GM12878 (cell line): ENCODE data around the gene TXLNA. TPM values are rescaled to one million over a fixed set of nuclear protein-coding genes. Genes with fewer than 3 reads are reported as not detected.
A peak's percentile ranks its signal among the peaks of the same experiment; 100 is the strongest.

Experiments used
- ATAC-seq: fragments of 200-7000 bp; cut with Tn5 transposase; 3 replicates; pipeline ENCODE4 v1.9.1; 2020; ENCODE audit warnings: mild to moderate bottlenecking, moderate library complexity
- BruUV-seq: library from RNA; stranded (reverse); fragments of 400-500 nt; replicated peaks from 2 replicates; lab custom pipeline; 2021; lab: Mats Ljungman, UMichigan
- CTCF ChIA-PET: fragments of 300-600 bp; sonication (Branson Sonifier 250); formaldehyde crosslinking; extraction: SDS; loops from one replicate; lab custom pipeline; 2021; ENCODE audit warnings: inconsistent platforms; lab: Yijun Ruan, JAX
- POLR2A ChIA-PET: fragments of 350-600 bp; formaldehyde crosslinking; extraction: SDS; loops from one replicate; lab custom pipeline; 2021; ENCODE audit warnings: inconsistent platforms; lab: Charles Lee
- RAD21 ChIA-PET: fragments of 300-600 bp; sonication (Branson Sonifier 250); formaldehyde crosslinking; loops from one replicate; lab custom pipeline; 2023; ENCODE audit warnings: antibody characterized with exemption; ENCODE audit not compliant: unreplicated experiment; lab: Charles Lee
- SMC1A ChIA-PET: fragments of 300-600 bp; sonication (Branson Sonifier 250); formaldehyde crosslinking; loops from one replicate; lab custom pipeline; 2023; ENCODE audit not compliant: unreplicated experiment, uncharacterized antibody; lab: Charles Lee
- DNase-seq: peaks from one replicate; pipeline ENCODE4 v3.0.0-alpha.2; 2011; ENCODE audit warnings: low read depth, low spot score
- FAIRE-seq: peaks from 3 replicates; lab custom pipeline; 2011; peaks lifted over from hg19 to GRCh38; lab: Jason Lieb, UNC
- H2AFZ ChIP-seq: 2 replicates; pipeline ENCODE4 v1.6.0; 2011; ENCODE audit warnings: low read depth, low read length, control low read depth; ENCODE audit not compliant: control insufficient read depth
- H3K27ac ChIP-seq: 2 replicates; pipeline ENCODE4 v1.5.1; 2011; ENCODE audit warnings: control low read depth; ENCODE audit not compliant: control insufficient read depth, insufficient read depth
- H3K27me3 ChIP-seq, 2 experiments: replicated peaks in 1 of 2; 2 replicates each; pipeline versions ENCODE4 v1.6.0 to v1.6.1; 2011; ENCODE audit warnings: low read length in 1 of 2; ENCODE audit not compliant: control insufficient read depth in 2 of 2, insufficient read depth in 2 of 2
- H3K36me3 ChIP-seq, 2 experiments: 2 replicates each; pipeline ENCODE4 v1.5.1; 2011; ENCODE audit warnings: low read length in 1 of 2; ENCODE audit not compliant: control insufficient read depth in 2 of 2, insufficient read depth in 2 of 2
- H3K4me1 ChIP-seq: 2 replicates; pipeline ENCODE4 v1.6.1; 2011; ENCODE audit warnings: mild to moderate bottlenecking, low read length, moderate library complexity, mixed read lengths; ENCODE audit not compliant: control insufficient read depth, insufficient read depth
- H3K4me2 ChIP-seq: 2 replicates; pipeline ENCODE4 v1.6.0; 2011; ENCODE audit warnings: control low read depth; ENCODE audit not compliant: control insufficient read depth, insufficient read depth
- H3K4me3 ChIP-seq: fragments of 200-600 bp; sonication (generic); 2 replicates; pipeline ENCODE4 v1.5.1; 2016
- H3K79me2 ChIP-seq: 2 replicates; pipeline ENCODE4 v1.6.0; 2011; ENCODE audit warnings: low read length; ENCODE audit not compliant: control insufficient read depth, insufficient read depth
- H3K9ac ChIP-seq: 2 replicates; pipeline ENCODE4 v1.8.0; 2011; ENCODE audit warnings: low read length, control low read depth, mixed read lengths; ENCODE audit not compliant: control insufficient read depth, insufficient read depth
- H3K9me3 ChIP-seq: replicated peaks from 3 replicates; pipeline ENCODE4 v1.5.1; 2011; ENCODE audit warnings: mild to moderate bottlenecking, low read length; ENCODE audit not compliant: control insufficient read depth, insufficient read depth
- H4K20me1 ChIP-seq: 2 replicates; pipeline ENCODE4 v1.6.0; 2011; ENCODE audit not compliant: control insufficient read depth, insufficient read depth
- FOXM1 ChIP-seq: IDR thresholded peaks from 2 replicates; pipeline ENCODE4 v1.6.1; 2012; ENCODE audit warnings: low read depth, mild to moderate bottlenecking, inconsistent platforms, low read length, moderate library complexity
- PAX5 ChIP-seq: IDR thresholded peaks from 2 replicates; pipeline ENCODE4 v1.6.1; 2011; ENCODE audit warnings: low read depth, low read length, borderline replicate concordance
- USF2 ChIP-seq: IDR thresholded peaks from 2 replicates; pipeline ENCODE4 v1.6.1; 2011; ENCODE audit warnings: low read depth, low read length, improper control_type of control experiment, borderline replicate concordance
- WGBS: methylation state at CpG from one replicate; pipeline ENCODE4 v1.1.6; 2016; ENCODE audit warnings: low lambda C conversion rate; ENCODE audit not compliant: insufficient replicate concordance, insufficient coverage; ENCODE audit errors: missing lambda C conversion rate; 5-methylcytosine and 5-hydroxymethylcytosine counted together
- in situ Hi-C: fragments of 300-500 bp; cut with MboI; formaldehyde crosslinking; loops from 9 replicates; pipeline ENCODE4 v1.14.3; 2018; ENCODE audit warnings: mixed read lengths
- intact Hi-C: fragments of 100-400 bp; cut with micrococcal nuclease; formaldehyde crosslinking; loops from one replicate; pipeline ENCODE4 v1.14.2; 2022; ENCODE audit not compliant: unreplicated experiment
- polyA plus RNA-seq, 11 experiments: library from polyadenylated mRNA; depleted of rRNA in 4 of 11; unstranded in 6 of 11; stranded (reverse) in 5 of 11; fragments of >200 nt; fragmentation: Nextera tagmentation in 4 of 11; fragmentation: Illumina TruSeq in 1 of 11; extraction: Ambion mirVana in 4 of 11; extraction: Trizol in 1 of 11; gene quantifications; 1 replicate in 1 of 11; 2 replicates in 10 of 11; pipeline versions ENCODE4 v1.2.1 to v1.2.3, GENCODE V29; 2011 to 2016; ENCODE audit warnings: inconsistent platforms in 2 of 11, missing spikeins in 2 of 11, low read depth in 1 of 11
- total RNA-seq, 4 experiments: library from RNA; depleted of rRNA in 3 of 4; stranded (reverse); fragments of >200 nt in 3 of 4; fragmentation: Illumina TruSeq in 1 of 4; extraction: Trizol in 1 of 4; gene quantifications; 2 replicates each; pipeline versions ENCODE4 v1.2.1 to v1.2.3, GENCODE V29; 2013 to 2021

Gene TXLNA
- total and polyA plus RNA-seq, 10 of the 15 experiments (the other 5 are each of a cell fraction or from before 2014, with no cell fraction given), result 7.2 to 93.7 (median 47.9) TPM

- in situ Hi-C loops, result no loop called here
Observed at GRCh38 chr1:32220746-32221580, 41.5 kb downstream of the TXLNA start.

More at GRCh38 chr1:32220746-32221580, 41.5 kb downstream of the TXLNA start:
- DNase-seq, result peak; percentile 35
- ATAC-seq, result peak; percentile 78
- H3K79me2 ChIP-seq, result peaks cover 29% of the 10 kb centered on the region
- intact Hi-C loops, result no loop called here
- FAIRE-seq, result no peak
- ChIA-PET RAD21 (interaction anchor here (0.7 to 2.0 kb wide), 9 partner anchors 9 to 115 kb away, joined by 3 to 10 read pairs (median 4); partner anchors contain the start of genes CCDC28B and MARCKSL1), POLR2A (interaction anchor here (0.6 to 1.3 kb wide), 5 partner anchors 19 to 101 kb away, joined by 3 to 5 read pairs (median 4); partner anchors contain the start of gene LCK), SMC1A (interaction anchor here (0.6 to 2.0 kb wide), 12 partner anchors 17 to 174 kb away, joined by 3 to 11 read pairs (median 3); partner anchors contain the start of genes BSDC1, CCDC28B, FAM167B and HDAC1)
- peak overlapping the region; percentile 89 for H3K4me3 ChIP-seq
- peaks cover 12% of the 10 kb centered on the region for H3K4me1 ChIP-seq
- no peaks in the 10 kb centered on the region for H4K20me1 ChIP-seq
- H2AFZ ChIP-seq, result no peak overlapping the region
- no peaks in the 10 kb centered on the region for H3K9me3 ChIP-seq
- TF ChIP-seq FOXM1 (no peak), USF2 (no peak), PAX5 (peak; percentile 56; the same call in 1 of the 2 replicates)
- TF ChIP-seq, all 136 proteins: peak for 1
- Histone ChIP-seq H3K27me3 (no peaks in the 10 kb centered on the region), H3K4me2 (peak overlapping the region; percentile 92), H3K9ac (peak overlapping the region; percentile 99), H3K36me3 (peaks cover 0 to 12% of the 10 kb centered on the region in 2 experiments), H3K27ac (no peak overlapping the region)
- 50% methylated on average over 4 of the region's 4 CpGs for WGBS
- CTCF ChIA-PET, result interaction anchor here (0.7 to 6.0 kb wide), 8 partner anchors 13 to 192 kb away, joined by 3 to 46 read pairs (median 4); partner anchors contain the start of genes FAM167B and HDAC1
- no TSS peak for BruUV-seq
